Upper lobe of right lung (tissue), 1 donor: Measurements from ENCODE around the gene BRAP. TPM values are rescaled to one million over a fixed set of nuclear protein-coding genes. Genes with fewer than 3 reads are reported as not detected.
A peak's percentile ranks its signal among the peaks of the same experiment; 100 is the strongest.

Source experiments
- ATAC-seq: fragments of 200-7000 bp; cut with Tn5 transposase; one replicate; pipeline ENCODE4 v1.9.1; 2020; ENCODE audit warnings: mild to moderate bottlenecking, moderate library complexity
- DNase-seq: peaks from one replicate; pipeline ENCODE4 v3.0.0-alpha.2; 2020
- H3K27ac ChIP-seq: fragments of 200-600 bp; one replicate; pipeline ENCODE4 v1.8.0; 2022
- H3K27me3 ChIP-seq: fragments of 200-600 bp; one replicate; pipeline ENCODE4 v1.8.0; 2022; ENCODE audit warnings: mild to moderate bottlenecking
- H3K36me3 ChIP-seq: fragments of 200-600 bp; one replicate; pipeline ENCODE4 v1.8.0; 2022
- H3K4me1 ChIP-seq: fragments of 200-600 bp; one replicate; pipeline ENCODE4 v1.8.0; 2022
- H3K4me3 ChIP-seq: fragments of 200-600 bp; one replicate; pipeline ENCODE4 v1.8.0; 2022; ENCODE audit warnings: mild to moderate bottlenecking
- H3K9me3 ChIP-seq: fragments of 200-600 bp; one replicate; pipeline ENCODE4 v1.8.0; 2022
- CTCF ChIP-seq: fragments of 200-600 bp; IDR thresholded peaks from one replicate; pipeline ENCODE4 v1.8.0; 2022; ENCODE audit warnings: antibody characterized with exemption
- intact Hi-C: fragments of 100-400 bp; cut with DNase I; formaldehyde crosslinking; loops from one replicate; pipeline ENCODE4 v1.11.0; 2022
- total RNA-seq: library from RNA; stranded (reverse); fragmentation: NEBNext Ultra II Directional; extraction: Animal tissue kit (Norgen Biotek cat#: 25700); gene quantifications from one replicate; pipeline ENCODE4 v1.2.1, GENCODE V29; 2021
- donor health status: DM: no; HTN: yes; CAD: no; lungs with severe emphysema.

BRAP gene
- total RNA-seq, 1 donor from 2014 or later, result 17.8 TPM

DNA sequence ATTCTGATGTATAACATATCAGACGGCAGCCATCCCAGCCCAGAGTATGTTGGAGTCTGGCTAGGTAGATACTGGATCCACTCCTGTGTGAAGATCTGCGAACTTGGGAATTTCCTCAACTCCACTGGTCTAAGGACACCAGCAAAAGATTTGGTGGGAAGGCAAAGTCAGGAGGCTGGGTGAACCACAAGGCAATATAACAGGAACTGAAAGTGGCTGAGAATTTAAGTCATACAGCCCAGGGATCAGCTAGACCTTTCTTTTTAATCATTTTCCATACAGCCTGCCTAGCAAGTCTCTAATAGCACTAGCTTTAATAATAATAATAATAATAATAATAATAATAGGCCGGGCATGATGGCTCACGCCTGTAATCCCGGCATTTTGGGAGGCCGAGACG, 34.8 kb downstream of the BRAP start:
- Histone ChIP-seq H3K27ac (no peak overlapping the region), H3K4me1 (no peaks in the 10 kb centered on the region), H3K27me3 (no peaks in the 10 kb centered on the region), H3K36me3 (peaks cover 88% of the 10 kb centered on the region), H3K9me3 (no peaks in the 10 kb centered on the region), H3K4me3 (no peak overlapping the region)
- no peak for TF ChIP-seq CTCF
- intact Hi-C loops, result no loop called here
- peak; percentile 67 for ATAC-seq
- DNase-seq, result no peak

DNA sequence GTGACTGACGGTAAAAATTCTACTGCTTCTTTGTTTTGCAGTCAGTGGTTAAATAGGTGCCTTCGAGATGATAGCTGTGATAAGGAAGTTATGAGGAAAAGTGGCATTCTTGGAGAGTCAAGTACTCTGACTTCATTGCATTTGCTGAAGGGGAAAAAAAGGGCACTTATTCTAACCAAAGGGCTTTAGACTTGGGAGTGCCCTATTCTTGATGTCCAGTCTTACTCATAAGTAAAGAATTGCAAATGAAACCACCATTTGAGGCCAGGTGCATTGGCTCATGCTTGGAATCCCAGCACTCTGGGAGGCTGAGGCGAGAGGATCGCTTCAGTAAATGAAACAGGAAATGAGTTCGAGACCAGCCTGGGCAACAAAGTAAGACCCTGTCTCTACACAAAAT, 40.3 kb downstream of the BRAP start:
- H3K4me3 ChIP-seq, result no peak overlapping the region
- DNase-seq, result no peak
- peaks cover 78% of the 10 kb centered on the region for H3K36me3 ChIP-seq
- no peak for TF ChIP-seq CTCF
- H3K27ac ChIP-seq, result peak overlapping the region; percentile 70
- no peaks in the 10 kb centered on the region for H3K4me1 ChIP-seq
- ATAC-seq, result peak; percentile 89
- H3K9me3 ChIP-seq, result no peaks in the 10 kb centered on the region
- intact Hi-C loops, result no loop called here
- no peaks in the 10 kb centered on the region for H3K27me3 ChIP-seq

DNA sequence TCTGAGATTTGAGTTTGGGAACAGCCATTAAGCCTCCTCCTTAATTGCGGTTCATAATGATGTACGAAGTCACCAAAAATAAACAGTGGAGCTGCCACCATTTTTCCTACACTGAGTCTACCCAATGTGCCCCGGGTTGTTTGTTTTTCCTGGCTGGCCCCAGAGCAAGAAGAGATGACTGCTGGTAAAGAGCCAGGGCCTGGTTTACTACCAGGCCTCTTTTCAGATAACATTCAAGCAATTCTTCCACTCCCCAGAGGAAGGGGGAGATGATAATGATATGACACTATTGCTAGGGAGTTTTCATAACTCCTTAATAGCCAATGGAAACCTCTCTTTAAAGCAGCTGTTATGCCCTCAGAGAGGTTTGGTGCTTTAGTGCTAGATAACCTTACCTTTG, 42.3 kb downstream of the BRAP start:
- Histone ChIP-seq H3K4me3 (no peak overlapping the region), H3K4me1 (no peaks in the 10 kb centered on the region), H3K27me3 (no peaks in the 10 kb centered on the region), H3K36me3 (peaks cover 59% of the 10 kb centered on the region), H3K9me3 (no peaks in the 10 kb centered on the region), H3K27ac (peak overlapping the region; percentile 70)
- intact Hi-C loops, result no loop called here
- no peak for DNase-seq
- no peak for TF ChIP-seq CTCF
- peak; percentile 13 for ATAC-seq

GRCh38 chr12:111642681-111643426, 42.9 kb downstream of the BRAP start:
- peaks cover 54% of the 10 kb centered on the region for H3K36me3 ChIP-seq
- no peak overlapping the region for H3K27ac ChIP-seq
- H3K4me3 ChIP-seq, result no peak overlapping the region
- no peaks in the 10 kb centered on the region for H3K27me3 ChIP-seq
- ATAC-seq (no peak), DNase-seq (no peak)
- TF ChIP-seq CTCF, result no peak
- H3K9me3 ChIP-seq, result no peaks in the 10 kb centered on the region
- H3K4me1 ChIP-seq, result no peaks in the 10 kb centered on the region
- intact Hi-C loops, result no loop called here

- Histone ChIP-seq H3K27me3 (no peaks in the 10 kb centered on the region), H3K36me3 (peaks cover 40% of the 10 kb centered on the region), H3K9me3 (no peaks in the 10 kb centered on the region), H3K27ac (no peak overlapping the region), H3K4me3 (no peak overlapping the region), H3K4me1 (peaks cover 2% of the 10 kb centered on the region)
- ATAC-seq, result no peak
- intact Hi-C loops, result no loop called here
- DNase-seq, result no peak
- TF ChIP-seq CTCF, result no peak
Measured at GRCh38 chr12:111640506-111640905, 45.2 kb downstream of the BRAP start.
